ENCODE data around the gene RHNO1.

RHNO1 gene

GRCh38 chr12:2877047-2877952, at the start of gene RHNO1, which contains the start of gene FOXM1:
Gene RHNO1, plus strand, starts transcription at chr12:2877223. Its CDS starts 8,144 bp downstream, at chr12:2885367.
Gene FOXM1, minus strand, starts transcription at chr12:2877174. Its CDS starts 2,696 bp downstream, at chr12:2874478.
- peak; percentile 97 for DNase-seq

- DNase-seq, result no peak
These were observed 47.7 kb upstream of the RHNO1 start for GRCh38 chr12:2829275-2829674.

GRCh38 chr12:2832550-2833127, 44.4 kb upstream of the RHNO1 start:
- no peak for DNase-seq

- no peak for DNase-seq
These were observed 43.7 kb upstream of the RHNO1 start for GRCh38 chr12:2833327-2833726.

- no peak for DNase-seq
These were observed 43.2 kb upstream of the RHNO1 start for GRCh38 chr12:2833810-2834209.

- DNase-seq, result no peak
These were observed 42.2 kb upstream of the RHNO1 start, which contains the start of gene NRIP2 for GRCh38 chr12:2834581-2835491. Gene NRIP2, minus strand, starts transcription at chr12:2835035. Its CDS starts 52 bp downstream, at chr12:2834983.

- no peak for DNase-seq
These were observed 41.2 kb upstream of the RHNO1 start for GRCh38 chr12:2835691-2836403.

GRCh38 chr12:2836574-2836973, 40.4 kb upstream of the RHNO1 start:
- DNase-seq, result no peak

GRCh38 chr12:2841056-2841650, 35.9 kb upstream of the RHNO1 start:
- DNase-seq, result no peak

GRCh38 chr12:2842948-2843347, 34.1 kb upstream of the RHNO1 start:
- no peak for DNase-seq

- DNase-seq, result no peak
These were observed 32.2 kb upstream of the RHNO1 start for GRCh38 chr12:2844786-2845185.

GRCh38 chr12:2845280-2845679, 31.7 kb upstream of the RHNO1 start:
- no peak for DNase-seq

GRCh38 chr12:2851931-2852330, 25.1 kb upstream of the RHNO1 start:
- DNase-seq, result no peak

- DNase-seq, result peak; percentile 79
These were observed 23.4 kb upstream of the RHNO1 start for GRCh38 chr12:2853626-2854025.

- DNase-seq, result no peak
These were observed 22.2 kb upstream of the RHNO1 start for GRCh38 chr12:2854669-2855453.

GRCh38 chr12:2855546-2855945, 21.5 kb upstream of the RHNO1 start:
- DNase-seq, result no peak

GRCh38 chr12:2856051-2856450, 21.0 kb upstream of the RHNO1 start:
- DNase-seq, result no peak

- no peak for DNase-seq
These were observed 20.0 kb upstream of the RHNO1 start, which contains the start of gene TEX52 for GRCh38 chr12:2857021-2857431. Gene TEX52, minus strand, starts transcription at chr12:2857039. Its CDS starts 13 bp downstream, at chr12:2857026.

- DNase-seq, result no peak
These were observed 19.4 kb upstream of the RHNO1 start for GRCh38 chr12:2857576-2857975.

- no peak for DNase-seq
These were observed 18.7 kb upstream of the RHNO1 start for GRCh38 chr12:2858334-2858733.

- DNase-seq, result no peak
These were observed 18.0 kb upstream of the RHNO1 start for GRCh38 chr12:2858944-2859421.

Measured in activated effector memory CD4-positive, alpha-beta T cell treated with anti-CD3 and anti-CD28 coated beads, Interleukin-2, amount 50 U/mL, for 16 hours (primary cell).